ENCODE data around the gene LRBA.
A peak's percentile ranks its signal among the peaks of the same experiment; 100 is the strongest.
"Not testable (repeated sequence)": the region's sequence is repeated elsewhere in the genome, so short reads cannot be mapped to it uniquely, and the experiment has no call there.

LRBA gene

DNA sequence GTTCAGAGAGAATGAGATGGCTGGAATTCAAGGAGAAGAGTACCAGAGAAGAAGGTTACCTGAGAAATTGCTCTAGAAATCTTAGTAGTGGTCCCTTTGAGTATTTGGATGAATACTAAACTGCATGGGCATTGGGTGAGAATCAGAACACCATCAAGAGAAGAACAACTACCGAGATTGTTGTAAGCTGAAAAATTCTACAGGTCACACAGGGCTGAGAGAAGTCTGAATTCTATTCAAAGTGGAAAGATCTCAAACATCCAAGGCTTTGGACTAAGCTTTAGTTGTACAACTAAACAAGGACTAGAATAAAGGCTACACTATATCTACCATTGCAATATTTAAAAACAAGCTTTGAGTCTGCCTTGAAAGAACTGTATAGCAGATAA lies 40.8 kb downstream of the LRBA start:
- no peak for DNase-seq (ENCODE audit: low spot score)

DNA sequence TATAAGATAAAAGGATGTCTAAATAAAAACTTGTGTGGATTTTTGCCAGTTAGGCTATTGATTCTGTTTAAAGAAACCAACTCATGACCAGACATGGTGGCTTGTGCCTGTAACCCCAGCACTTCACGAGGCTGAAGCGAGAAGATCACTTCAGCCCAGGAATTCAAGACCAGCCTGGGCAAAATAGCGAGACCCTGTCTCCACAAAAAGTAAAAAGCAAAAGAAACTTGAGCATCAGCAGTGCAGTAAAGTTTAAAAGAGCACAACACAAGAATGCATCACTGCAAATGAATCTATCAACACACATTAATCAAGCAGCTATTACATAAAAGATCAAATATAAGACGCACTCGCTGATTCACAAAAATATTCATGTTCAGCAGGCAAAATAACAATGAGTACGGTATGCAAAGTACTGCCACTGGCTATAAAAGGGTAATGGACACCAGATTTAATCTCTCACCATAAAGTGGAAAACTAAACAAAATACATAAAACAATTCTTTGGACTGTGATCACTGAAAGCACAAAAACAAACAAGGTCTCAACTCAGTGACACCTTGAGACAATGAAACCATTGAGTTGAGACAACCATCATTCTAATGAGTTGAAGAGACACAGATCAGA lies 41.3 kb downstream of the LRBA start:
- DNase-seq (ENCODE audit: low spot score) = no peak

DNA sequence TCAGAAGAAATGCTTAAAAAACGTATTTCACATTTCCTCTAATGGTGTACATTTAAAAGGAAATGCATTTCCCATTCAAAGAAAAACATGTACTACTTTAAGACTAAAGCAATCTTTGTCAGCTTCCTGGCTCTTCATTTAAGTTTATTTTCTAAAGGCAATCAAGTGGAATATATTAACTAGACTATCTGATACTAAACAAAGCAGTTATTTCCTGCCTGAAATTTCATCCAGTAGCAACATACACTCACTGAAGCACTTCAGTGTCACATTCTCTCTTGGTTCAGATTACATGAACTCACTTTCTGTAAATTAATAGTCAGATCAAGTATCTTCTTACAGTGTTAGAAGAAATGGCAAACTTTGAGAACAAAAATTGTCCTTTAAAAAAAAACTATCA lies 42.5 kb downstream of the LRBA start:
- no peak for DNase-seq (ENCODE audit: low spot score)

DNA sequence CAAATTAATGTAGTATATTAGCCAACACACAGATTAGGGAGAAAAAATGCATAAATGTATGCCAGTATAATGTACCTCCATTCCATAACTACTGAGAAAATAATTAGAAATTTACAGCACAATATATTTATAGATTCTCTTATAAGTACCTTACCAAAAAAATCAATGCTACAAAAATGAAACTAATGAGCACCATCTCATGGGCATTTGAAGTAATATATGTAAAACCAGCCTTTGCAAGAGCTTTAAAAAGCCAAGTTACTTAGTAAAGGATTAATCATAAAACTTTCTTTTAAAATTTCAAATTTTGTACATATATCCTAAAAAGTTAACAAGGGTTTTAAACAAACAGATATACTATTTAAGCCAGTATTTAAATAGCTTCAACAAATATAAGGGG lies 43.2 kb downstream of the LRBA start:
- DNase-seq (ENCODE audit: low spot score) = no peak

DNA sequence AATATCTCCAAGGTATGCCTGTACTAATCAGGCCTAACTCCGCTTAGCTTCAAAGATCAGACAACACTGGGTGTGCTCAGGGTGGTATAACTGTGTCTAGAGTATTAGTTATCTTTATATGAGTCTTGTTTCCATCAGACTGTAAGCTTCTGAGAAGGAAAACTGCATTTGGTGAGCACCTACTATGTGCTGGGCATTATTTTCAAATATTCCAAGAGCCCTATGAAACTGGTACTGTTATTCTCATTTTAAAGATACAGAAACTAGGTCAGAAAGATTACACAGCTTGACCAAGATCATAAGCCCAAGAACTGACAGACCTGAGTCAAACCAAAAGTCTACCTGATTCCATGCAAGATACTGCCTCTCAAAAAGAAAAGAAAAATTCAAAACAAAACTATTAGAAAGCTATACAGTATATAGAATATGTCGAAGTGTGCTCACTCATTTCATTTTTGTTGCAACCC lies 44.4 kb downstream of the LRBA start:
- no peak for DNase-seq (ENCODE audit: low spot score)

DNA sequence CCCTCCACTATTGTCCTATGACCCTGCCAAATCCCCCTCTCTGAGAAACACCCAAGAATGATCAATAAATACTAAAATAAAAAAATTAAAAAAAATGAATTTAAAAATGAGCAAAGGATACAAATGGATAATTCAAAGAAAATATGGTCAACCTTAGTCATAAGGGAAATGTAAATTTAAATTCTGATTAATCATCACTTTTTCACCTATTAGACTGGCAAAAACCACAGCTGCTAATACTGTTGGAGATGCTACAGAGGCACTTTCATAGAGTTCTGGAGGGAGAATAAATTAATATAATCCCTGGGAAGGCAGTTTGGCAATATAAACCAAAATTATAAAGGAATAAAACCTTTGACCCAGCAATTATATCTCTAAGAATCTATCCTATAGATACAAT lies 50.3 kb downstream of the LRBA start:
- no peak for DNase-seq (ENCODE audit: low spot score)

DNA sequence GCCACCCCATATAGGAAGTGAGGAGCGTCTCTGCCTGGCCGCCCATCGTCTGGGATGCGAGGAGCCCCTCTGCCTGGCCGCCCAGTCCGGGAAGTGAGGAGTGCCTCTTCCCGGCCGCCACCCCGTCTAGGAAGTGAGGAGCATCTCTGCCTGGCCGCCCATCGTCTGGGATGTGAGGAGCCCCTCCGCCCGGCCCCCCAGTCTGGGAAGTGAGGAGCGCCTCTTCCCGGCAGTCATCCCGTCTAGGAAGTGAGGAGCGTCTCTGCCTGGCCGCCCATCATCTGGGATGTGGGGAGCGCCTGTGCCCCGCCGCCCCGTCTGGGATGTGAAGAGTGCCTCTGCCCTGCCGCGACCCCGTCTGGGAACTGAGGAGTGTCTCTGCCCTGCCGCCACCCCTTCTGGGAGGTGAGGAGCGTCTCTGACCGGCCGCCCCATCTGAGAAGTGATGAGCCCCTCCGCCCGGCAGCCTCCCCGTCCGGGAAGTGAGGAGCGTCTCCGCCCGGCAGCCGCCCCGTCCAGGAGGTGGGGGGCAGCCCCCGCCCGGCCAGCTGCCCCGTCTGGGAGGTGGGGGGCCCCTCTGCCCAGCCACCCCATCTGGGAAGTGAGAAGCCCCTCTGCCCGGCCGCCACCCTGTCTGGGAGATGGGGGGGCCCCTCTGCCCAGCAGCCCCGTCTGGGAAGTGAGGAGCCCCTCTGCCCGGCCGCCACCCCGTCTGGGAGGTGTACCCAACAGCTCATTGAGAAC lies 51.3 kb downstream of the LRBA start:
- not testable (repeated sequence) for DNase-seq (ENCODE audit: low spot score)

DNA sequence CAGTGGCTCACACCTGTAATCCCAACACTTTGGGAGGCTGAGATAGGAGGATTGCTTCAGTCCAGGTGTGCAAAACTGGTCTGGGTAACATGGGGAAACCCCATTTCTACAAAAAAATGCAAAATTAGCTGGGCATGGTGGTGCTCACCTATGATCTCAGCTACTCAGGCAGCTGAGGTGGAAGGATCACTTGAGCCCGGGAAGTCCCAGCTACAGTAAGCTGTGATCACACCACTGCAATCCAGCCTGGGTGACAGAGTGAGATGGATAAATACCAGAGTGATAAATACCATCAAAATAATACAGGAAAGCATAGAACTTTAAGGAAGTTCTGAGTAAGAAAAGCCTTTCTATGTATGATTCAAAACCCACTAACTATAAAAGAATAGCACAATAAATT lies 52.8 kb downstream of the LRBA start:
- DNase-seq (ENCODE audit: low spot score) = no peak

DNA sequence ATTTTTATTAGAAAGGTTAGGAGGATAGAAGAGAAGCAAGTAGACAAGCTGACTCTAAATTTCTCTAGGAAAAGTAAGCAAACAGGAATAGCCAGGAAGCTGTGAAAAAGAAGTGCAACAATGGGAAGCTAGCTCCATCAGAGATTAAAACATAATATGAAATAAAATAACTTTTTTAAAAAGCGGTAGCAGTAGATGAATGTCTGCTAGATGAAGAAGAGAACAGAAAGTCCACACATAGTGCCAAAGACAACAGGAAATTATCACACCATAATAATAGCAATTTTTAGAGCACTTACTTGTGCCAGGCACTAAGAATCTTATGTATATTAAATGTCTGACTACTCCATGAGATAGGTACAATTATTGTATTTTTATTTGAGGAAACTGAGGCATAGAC lies 53.5 kb downstream of the LRBA start:
- DNase-seq (ENCODE audit: low spot score) = no peak

DNA sequence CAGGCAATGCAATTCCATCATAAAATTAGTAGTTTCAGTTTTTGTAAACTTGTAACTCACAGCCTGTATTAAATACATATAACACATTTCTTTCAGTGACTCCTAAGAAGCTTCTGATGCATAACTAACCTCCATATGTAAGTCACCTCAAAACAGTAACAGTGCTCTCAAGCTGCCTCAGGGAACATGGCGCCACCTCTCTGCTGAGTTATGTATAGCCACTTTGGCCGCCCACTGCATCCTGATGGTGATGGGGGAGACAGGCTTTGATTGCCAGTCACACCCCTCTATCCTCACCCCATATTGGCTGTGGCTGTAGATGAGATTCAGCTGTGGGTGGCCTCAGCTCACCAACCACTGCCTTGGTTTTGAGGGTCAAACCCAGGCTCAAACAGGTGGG lies 54.3 kb downstream of the LRBA start:
- peak; percentile 50 for DNase-seq (ENCODE audit: low spot score)

DNA sequence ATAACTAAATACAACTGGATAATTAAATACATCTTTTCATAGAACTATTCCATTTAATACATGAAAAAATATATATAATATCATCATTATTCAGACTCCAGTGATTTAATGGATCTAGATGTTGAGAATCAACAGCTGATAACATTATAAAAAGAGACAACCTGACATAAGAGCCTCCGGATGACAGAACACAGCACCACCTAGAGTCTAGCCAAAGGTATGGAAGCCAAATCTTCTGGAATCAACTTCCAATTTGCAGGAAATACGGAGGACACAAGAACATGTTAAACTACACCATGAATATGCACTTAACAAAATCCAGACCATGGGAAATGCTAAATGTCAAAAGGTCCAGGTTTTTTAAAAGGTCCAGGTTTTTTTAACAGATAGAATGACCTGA lies 55.0 kb downstream of the LRBA start:
- DNase-seq (ENCODE audit: low spot score) = peak; percentile 38

DNA sequence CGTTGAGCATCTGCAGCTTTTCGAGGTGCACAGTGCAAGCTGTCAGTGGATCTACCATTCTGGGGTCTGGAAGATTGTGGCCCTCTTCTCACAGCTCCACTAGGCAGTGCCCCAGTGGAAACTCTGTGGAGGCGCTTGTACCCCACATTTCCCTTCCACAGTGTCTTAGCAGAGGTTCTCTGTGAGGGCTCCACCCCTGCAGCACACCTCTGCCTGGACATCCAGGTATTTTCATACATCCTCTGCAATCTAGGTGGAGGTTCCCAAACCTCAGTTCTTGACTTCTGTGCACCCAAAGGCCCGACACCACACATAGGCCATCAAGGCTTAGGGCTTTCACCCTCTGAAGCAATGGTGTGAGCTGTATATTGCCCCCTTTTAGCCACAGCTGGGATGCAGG lies 57.1 kb downstream of the LRBA start:
- DNase-seq (ENCODE audit: low spot score) = not testable (repeated sequence)

DNA sequence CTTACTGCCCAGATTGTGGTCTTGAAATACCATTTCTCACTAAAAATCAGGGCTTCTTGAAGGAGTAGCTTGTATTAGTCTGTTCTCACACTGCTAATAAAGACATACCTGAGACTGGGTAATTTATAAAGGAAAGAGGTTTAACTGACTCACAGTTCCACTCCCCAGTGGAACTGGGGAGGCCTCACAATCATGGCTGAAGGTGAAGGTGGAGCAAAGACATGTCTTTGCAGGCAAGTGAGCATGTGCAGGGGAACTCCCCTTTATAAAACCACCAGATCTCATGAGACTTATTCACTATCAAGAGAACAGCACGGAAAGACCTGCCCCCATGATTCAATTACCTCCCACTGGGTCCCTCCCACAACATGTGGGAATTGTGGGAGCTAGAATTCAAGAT lies 58.0 kb downstream of the LRBA start:
- not testable (repeated sequence) for DNase-seq (ENCODE audit: low spot score)

DNA sequence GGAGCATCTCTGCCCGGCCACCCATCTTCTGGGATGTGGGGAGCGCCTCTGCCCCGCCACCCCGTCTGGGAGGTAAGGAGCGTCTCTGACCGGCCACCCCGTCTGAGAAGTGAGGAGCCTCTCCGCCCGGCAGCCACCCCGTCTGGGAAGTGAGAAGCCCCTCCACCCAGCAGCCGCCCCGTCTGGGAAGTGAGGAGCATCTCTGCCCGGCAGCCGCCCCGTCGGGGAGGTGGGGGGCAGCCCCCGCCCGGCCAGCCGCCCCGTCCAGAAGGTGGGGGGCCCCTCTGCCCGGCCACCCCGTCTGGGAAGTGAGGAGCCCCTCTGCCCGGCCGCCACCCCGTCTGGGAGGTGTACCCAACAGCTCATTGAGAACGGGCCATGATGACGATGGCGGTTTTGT lies 61.2 kb downstream of the LRBA start:
- not testable (repeated sequence) for DNase-seq (ENCODE audit: low spot score)

DNA sequence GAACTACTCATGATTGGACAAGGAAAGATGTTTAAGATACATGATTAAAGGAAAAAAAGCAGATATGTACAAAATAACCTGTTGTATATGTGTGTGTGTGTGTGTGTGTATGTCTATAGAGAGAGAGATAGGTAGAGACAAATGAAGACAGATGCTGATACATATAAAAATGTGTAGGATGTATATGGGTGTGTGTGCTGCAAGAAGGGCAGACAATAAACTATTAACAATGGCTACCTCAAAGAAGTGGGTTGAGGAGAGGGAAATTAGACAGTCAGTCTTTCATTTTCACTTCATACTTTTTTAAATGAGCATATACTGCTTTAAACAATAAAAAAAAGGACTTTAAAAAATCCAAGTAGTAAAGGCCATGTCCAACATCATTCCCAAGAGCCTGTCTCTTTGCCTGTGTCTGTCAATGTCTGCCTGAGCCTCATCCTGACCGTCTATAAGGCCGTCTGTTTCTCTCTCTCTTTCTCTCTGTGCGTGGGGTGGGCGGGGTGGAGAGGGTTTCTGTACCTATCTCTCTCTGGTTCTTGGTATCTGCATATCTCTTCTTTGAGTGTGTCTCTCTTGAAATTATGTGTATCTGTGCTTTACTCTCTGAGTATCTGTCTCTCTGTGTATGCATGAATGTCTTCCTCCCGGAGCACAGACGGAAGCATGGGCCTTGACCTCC lies 62.8 kb downstream of the LRBA start:
- DNase-seq (ENCODE audit: low spot score) = no peak

DNA sequence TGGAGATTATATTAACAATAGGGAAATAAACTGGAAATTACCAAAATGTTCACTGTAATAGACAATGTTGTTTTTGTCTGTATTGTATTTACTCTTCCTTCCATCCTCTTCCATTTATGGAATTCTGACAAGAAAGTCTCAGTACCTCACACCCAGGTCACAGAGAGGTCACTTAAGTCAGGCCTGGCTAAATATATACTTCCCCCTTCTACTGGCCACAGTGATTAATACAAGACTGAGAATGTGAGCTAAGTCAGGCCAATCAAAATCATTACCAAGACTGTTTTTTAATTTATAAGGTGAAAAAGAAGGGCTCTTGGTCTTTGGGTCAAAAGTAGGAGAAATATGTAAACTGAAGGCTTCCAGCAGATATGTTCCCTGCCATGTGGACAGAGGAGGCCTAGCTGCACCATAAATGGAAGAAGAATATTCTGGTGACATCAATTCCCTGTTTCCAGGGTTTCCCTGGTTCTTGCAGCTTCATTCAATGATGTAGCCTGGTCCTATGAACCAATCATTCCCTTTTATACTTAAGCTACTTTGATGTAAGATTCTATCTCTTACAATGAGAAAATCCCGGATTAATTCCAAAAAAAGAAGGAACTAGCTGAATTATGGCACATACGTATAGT lies 64.3 kb downstream of the LRBA start:
- peak; percentile 20 for DNase-seq (ENCODE audit: low spot score)

DNA sequence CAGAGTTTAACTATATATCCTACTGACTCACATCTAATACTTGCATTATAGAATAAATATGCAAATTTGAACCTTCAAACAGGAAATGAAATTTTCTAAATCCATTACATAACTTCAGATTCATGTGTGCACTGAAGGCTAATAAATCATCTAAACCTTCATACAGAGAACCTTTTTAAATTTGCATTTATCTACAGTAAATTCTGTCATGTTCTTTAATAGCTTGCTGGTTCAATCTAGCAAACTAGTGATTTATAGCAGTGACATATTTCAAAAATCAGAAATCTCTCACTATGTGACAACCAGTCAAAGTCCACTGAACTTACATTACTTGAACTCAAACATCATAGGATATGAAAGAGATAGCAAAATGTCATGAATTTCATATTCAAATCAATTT lies 65.1 kb downstream of the LRBA start:
- DNase-seq (ENCODE audit: low spot score) = no peak

DNA sequence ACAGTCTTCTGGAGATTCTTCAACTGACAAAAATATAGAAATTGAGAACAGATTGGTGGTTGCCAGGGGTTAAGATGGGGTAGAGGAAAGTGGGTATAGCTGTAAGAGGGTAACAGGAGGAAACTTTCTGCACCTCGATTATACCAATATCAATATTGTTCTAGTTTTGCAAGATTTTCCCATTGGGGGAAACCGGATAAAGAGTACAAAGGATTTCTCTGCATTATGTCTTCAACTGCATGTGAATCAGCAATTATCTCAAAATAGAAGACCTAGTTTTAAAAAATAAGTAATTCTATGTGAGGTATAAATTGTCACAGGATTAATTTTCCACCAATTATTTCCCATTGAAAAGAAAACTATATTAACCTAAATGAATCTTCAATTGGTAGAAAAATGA lies 65.7 kb downstream of the LRBA start:
- no peak for DNase-seq (ENCODE audit: low spot score)

DNA sequence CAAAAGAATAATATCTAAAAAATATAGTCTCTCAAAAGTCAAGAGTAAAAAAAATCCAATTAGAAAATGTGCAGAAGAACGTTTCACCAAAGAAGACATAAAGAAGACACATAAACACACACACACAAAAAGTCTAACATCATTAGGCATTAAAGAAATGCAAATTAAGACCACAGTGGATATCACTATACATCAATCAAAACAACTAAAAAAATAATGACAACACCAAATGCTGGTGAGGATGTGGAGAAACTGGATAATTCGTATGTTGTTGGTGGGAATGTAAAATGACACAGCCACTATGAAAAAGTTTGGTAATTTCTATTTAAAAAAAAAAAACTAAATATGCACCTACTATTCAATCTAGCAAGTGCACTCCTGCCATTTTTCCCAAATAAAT lies 66.4 kb downstream of the LRBA start:
- DNase-seq (ENCODE audit: low spot score) = no peak

DNA sequence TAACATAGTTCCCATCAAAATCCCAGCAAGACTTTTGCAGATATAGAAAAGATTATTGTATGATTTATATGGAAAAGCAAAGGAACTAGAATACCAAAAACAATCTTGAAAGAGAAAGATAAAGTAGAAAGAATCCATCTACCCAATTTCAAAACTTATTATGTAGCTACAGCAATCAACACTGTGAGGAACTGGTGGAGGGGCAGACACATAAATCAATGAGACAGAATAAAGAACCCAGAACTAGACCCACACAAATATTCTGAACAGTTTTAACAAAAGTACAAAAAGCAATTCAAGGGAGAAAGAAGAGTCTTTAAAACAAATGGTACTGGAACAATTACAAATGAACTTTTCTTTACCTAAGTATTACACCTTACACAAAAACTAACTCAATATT lies 67.0 kb downstream of the LRBA start:
- no peak for DNase-seq (ENCODE audit: low spot score)

DNA sequence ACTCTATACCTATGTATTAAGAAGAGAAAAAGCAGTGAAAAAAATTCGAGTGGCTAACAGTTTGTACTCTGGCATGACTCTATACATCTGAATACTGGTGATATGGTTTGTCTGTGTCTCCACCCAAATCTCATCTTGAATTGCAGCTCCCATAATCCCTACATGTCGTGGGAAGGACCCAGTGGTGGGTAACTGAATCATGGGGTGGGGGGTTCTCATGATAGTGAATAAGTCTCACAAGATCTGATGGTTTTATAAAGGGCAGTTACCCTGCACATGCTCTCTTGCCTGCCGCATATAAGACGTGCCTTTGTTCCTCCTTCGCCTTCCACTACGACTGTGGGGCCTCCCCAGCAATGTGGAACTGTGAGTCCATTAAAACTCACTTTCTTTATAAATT lies 70.4 kb downstream of the LRBA start:
- no peak for DNase-seq (ENCODE audit: low spot score)

DNA sequence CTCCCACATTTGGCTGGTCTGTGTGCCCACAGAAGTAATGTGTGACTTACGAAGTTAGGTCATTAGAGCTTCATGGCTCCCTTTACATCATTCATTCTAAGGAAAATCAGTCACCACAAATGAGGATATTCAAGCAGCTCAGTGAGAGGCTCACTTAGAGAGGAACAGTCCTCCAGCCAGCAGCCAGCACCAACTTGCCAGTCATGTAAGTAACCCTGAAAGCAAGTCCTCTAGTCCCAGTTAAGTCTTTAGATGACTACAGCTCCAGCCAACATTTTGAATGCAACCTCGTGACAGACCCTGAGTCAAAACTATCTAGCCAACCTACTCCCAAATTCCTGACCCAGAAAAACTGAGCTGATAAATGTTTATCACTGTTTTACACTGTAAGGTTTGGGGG lies 71.3 kb downstream of the LRBA start:
- DNase-seq (ENCODE audit: low spot score) = no peak

DNA sequence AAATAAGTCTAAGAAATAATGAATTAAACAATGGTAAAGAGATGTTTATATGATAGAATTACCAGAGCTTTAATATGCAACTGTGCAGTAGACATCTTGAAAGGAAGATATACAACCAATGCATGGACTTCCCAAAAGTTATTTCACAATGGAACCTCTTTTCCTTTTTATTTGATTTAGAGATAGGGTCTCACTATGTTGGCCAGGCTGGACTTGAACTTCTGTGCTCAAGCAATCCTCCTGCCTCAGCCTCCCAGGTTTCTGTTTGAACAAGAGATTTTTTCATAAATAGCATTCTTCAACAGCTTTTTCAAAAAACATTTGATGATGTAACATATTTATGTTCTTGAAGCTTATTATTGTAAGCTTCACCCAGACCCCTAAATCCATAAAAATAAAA lies 72.0 kb downstream of the LRBA start:
- DNase-seq (ENCODE audit: low spot score) = no peak

Data from RKO (cell line).